VCaP (cell line): ENCODE measurements around the gene HIVEP2.

Experiments
- H3K27ac ChIP-seq: fragments of 450-650 bp; 2 replicates; pipeline ENCODE4 v1.5.1; 2017
- TF ChIP-seq, protein P1 (sequence below): fragments of 450-650 bp; conservative IDR thresholded peaks from 2 replicates; pipeline ENCODE4 v1.5.1; 2017; ENCODE audit warnings: mild to moderate bottlenecking, moderate library complexity

HIVEP2 gene

DNA sequence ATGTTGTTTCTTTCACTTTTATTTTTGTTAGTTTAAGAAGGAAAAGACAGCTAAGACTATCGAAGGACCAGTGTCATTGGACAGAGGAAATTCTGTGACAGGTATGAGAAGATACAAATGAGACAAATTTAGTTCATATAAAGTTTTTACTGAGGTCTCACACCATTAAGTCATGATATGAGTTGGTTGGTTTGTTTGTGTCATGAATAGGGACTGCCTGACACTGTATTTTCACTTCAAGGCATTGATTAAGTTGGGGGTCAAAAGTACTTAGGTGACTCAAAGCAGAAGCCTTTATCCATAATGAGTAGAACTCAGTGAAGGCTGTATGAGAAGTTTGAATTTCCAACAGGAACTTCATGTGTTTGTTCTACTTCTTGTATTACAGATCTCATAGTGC lies 21.3 kb upstream of the HIVEP2 start:
- TF ChIP-seq, protein P1, sequence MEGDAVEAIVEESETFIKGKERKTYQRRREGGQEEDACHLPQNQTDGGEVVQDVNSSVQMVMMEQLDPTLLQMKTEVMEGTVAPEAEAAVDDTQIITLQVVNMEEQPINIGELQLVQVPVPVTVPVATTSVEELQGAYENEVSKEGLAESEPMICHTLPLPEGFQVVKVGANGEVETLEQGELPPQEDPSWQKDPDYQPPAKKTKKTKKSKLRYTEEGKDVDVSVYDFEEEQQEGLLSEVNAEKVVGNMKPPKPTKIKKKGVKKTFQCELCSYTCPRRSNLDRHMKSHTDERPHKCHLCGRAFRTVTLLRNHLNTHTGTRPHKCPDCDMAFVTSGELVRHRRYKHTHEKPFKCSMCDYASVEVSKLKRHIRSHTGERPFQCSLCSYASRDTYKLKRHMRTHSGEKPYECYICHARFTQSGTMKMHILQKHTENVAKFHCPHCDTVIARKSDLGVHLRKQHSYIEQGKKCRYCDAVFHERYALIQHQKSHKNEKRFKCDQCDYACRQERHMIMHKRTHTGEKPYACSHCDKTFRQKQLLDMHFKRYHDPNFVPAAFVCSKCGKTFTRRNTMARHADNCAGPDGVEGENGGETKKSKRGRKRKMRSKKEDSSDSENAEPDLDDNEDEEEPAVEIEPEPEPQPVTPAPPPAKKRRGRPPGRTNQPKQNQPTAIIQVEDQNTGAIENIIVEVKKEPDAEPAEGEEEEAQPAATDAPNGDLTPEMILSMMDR: no peak
- H3K27ac ChIP-seq: no peak overlapping the region

DNA sequence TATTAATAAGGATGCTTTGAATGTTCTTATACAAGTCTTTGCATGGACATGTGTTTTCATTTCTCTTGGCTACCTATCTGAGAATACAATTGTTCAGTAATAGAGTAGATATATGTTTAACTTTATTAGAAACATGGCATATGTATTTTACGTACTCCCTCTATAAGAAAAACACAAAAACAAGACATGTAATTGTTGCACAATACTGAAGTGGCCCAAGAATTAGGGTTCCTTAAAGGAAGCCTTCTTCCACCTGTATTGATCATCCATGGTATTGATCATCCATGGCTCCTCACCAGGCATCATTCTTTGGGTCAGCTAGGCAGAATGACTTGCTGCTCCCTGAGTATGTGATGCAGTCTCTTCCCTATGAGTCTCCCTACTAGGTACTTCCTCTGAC lies 20.2 kb upstream of the HIVEP2 start:
- TF ChIP-seq, protein P1: no peak
- no peak overlapping the region for H3K27ac ChIP-seq

DNA sequence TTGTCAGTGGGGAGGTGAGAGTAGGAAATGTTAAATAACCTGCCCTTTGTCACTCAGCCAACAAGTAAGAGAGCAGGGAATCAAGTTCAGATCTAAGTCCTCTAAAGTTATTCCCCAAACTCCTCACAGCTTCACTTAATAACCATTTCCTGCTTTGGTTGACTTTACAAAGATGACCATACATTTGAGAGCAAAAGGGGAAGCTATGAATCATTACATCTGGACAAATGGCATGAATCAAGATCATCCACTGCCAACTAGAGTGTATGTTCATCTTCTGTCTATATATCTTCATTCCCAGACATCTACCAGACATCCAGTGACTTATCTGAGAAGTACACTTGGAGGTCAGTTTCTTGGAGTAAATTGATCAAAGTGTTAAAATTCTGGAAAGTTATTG lies 15.1 kb upstream of the HIVEP2 start:
- TF ChIP-seq, protein P1: no peak
- no peak overlapping the region for H3K27ac ChIP-seq

DNA sequence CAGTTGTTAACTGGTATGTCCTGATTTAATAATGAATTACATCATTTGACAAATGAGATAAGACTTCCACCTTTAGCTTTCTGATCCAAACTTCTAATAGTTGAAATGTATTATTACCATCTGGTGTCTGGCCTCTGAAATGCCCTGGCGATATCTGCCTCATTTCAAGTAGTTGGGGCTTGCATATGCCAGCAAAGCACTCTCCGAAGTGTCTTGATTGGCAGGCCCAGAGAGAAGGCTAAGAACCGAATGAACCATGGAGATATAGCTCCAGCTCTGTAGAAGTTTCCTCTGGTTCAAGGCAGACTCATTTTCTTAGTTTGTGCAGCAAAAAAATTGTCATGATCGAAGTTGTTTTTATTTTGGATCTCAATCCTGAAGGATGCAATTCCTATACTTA lies 13.4 kb upstream of the HIVEP2 start:
- TF ChIP-seq, protein P1: no peak
- H3K27ac ChIP-seq: no peak overlapping the region

DNA sequence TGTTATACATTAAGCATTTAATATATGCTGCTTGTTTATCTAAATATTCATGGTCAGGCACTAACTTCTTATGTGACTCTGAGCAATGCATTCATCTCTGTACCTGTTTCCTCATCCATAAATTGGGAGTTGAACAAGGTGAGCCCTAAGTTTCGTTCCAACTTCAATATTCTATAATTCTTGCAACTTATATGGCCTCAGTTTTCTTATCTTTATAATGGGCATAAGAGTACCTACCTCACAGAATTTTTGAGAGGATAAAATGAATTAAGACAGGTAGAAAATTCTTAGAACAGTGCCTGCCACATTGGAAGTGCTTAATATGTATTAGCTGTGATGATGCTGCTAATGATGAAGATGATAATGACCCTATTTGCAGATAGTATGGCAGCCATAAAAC lies 11.8 kb upstream of the HIVEP2 start:
- TF ChIP-seq, protein P1: no peak
- no peak overlapping the region for H3K27ac ChIP-seq

DNA sequence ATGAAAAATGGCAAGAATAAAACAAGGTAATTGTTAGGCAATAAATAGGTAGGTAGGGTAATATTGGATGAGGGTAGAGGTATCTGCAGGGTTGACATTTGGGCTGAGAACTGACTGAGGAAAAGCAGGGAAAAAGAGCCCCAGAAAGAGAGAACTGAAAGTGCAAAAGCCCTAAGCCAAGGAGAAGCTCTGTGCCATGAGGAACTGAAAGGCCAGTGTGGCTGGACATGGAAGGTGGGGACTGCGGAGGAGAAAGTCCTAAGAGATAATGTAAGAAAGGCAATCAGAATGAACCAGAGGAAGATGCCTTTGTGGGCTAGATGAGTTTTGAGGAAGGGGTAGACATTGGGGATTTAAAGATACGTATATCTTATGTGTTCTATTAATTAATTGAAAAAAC lies 9.9 kb upstream of the HIVEP2 start:
- TF ChIP-seq, protein P1: no peak

DNA sequence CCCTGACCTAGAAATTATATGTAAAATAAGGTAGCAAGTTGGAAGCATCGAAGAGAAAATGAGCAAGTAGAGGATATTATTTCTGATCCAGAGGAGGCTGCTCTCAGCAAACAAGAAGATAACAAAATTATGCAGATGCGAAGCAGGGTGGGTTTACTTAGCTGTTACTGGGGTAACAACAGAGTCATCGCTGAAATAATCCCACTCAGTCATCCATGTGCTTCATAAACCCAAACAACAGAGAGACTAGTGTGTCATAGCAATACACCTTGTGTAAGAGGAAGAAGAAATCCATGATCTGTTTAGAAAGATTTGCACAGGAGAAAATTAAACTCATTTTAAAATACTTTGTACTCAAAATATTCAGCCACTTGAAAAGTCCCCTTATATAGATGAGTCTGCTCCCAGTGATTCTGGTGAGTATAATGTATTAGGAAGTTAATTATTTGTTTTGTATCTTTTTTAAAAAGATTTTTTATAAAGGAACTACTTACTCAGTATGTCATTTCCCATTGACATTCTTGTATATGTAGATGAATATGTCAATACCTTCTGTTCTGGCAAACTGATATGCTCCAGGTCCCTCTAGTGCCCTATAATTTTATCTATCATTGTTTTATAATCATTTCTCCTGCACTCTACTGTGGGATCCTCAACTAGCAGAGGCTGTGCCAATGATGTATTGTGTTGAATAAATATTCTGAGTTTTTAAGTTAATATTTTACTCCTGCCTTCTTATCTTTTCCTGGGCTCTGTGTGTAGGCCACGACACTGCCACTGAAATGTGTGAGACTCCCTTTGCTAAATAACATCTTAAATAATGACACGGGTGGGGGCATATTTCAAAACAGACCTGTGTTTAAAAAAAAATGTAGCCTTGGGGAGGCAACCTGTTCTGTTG lies 8.6 kb upstream of the HIVEP2 start:
- H3K27ac ChIP-seq: peak overlapping the region; percentile 9
- TF ChIP-seq, protein P1: peak; percentile 36

More for the DNA sequence above, 9.9 kb upstream of the HIVEP2 start:
- H3K27ac ChIP-seq: no peak overlapping the region
